Urinary bladder (tissue), 4 donors: ENCODE measurements around the gene ABL2. TPM values are rescaled to one million over a fixed set of nuclear protein-coding genes. Genes with fewer than 3 reads are reported as not detected.

Source experiments
- DNase-seq: peaks from one replicate; pipeline ENCODE4 v3.0.0-alpha.2; 2015; ENCODE audit errors: extremely low spot score
- H3K27ac ChIP-seq: one replicate; pipeline ENCODE4 v1.5.1; 2013; ENCODE audit warnings: low read depth, mild to moderate bottlenecking, moderate library complexity
- H3K36me3 ChIP-seq: one replicate; pipeline ENCODE4 v1.6.1; 2013; ENCODE audit warnings: mild to moderate bottlenecking, moderate library complexity; ENCODE audit not compliant: insufficient read depth
- H3K4me1 ChIP-seq: one replicate; pipeline ENCODE4 v1.6.1; 2013; ENCODE audit warnings: mild to moderate bottlenecking, moderate library complexity; ENCODE audit not compliant: insufficient read depth
- H3K4me3 ChIP-seq: one replicate; pipeline ENCODE4 v1.5.1; 2013; ENCODE audit warnings: low read depth, low read length
- WGBS: extraction: QIAGEN DNeasy Blood & Tissue Kit; methylation state at CpG from one replicate; pipeline ENCODE4 v1.1.7; 2013; 5-methylcytosine and 5-hydroxymethylcytosine counted together
- polyA plus RNA-seq: library from polyadenylated mRNA; stranded (reverse); fragments of 200-250 nt; gene quantifications from one replicate; pipeline ENCODE4 v1.2.3, GENCODE V29; 2013
- total RNA-seq: library from RNA; depleted of rRNA; stranded (reverse); fragments of >200 nt; gene quantifications from one replicate; pipeline ENCODE4 v1.2.3, GENCODE V29; 2014
- donor health status: healthy with polysubstance abuse.
- donor health status: healthy.

The ABL2 gene
- total and polyA plus RNA-seq, 2 donors = 5.9 to 17.4 TPM

- Histone ChIP-seq H3K27ac (no peak overlapping the region), H3K36me3 (no peaks in the 10 kb centered on the region), H3K4me1 (no peaks in the 10 kb centered on the region), H3K4me3 (no peak overlapping the region)
- WGBS = 86% methylated on average over 4 of the region's 4 CpGs
- DNase-seq = no peak
Observed at GRCh38 chr1:179128520-179128919, 101.0 kb downstream of the ABL2 start.

GRCh38 chr1:179127163-179127895 is 102.1 kb downstream of the ABL2 start:
- WGBS = 88% methylated on average over 5 of the region's 5 CpGs

GRCh38 chr1:179126338-179127060 is 103.0 kb downstream of the ABL2 start:
- Histone ChIP-seq H3K27ac (no peak overlapping the region), H3K4me1 (no peaks in the 10 kb centered on the region), H3K36me3 (no peaks in the 10 kb centered on the region), H3K4me3 (no peak overlapping the region)
- DNase-seq = no peak
- 89% methylated on average over 8 of the region's 8 CpGs for WGBS

More at GRCh38 chr1:179127163-179127895, 102.1 kb downstream of the ABL2 start:
- Histone ChIP-seq H3K36me3 (no peaks in the 10 kb centered on the region), H3K4me1 (no peaks in the 10 kb centered on the region), H3K4me3 (no peak overlapping the region), H3K27ac (no peak overlapping the region)
- DNase-seq = no peak

GRCh38 chr1:179124873-179125272 is 104.6 kb downstream of the ABL2 start:
- Histone ChIP-seq H3K4me1 (no peaks in the 10 kb centered on the region), H3K27ac (no peak overlapping the region), H3K36me3 (no peaks in the 10 kb centered on the region), H3K4me3 (no peak overlapping the region)
- no peak for DNase-seq
- 70% methylated on average over 1 of the region's 1 CpG for WGBS

- no peak for DNase-seq
- peaks cover 2% of the 10 kb centered on the region for H3K36me3 ChIP-seq
- WGBS = 84% methylated on average over 7 of the region's 7 CpGs
- H3K4me1 ChIP-seq = no peaks in the 10 kb centered on the region
- H3K4me3 ChIP-seq = no peak overlapping the region
- H3K27ac ChIP-seq = no peak overlapping the region
Observed at GRCh38 chr1:179121159-179121938, 108.1 kb downstream of the ABL2 start.

GRCh38 chr1:179120736-179121135 is 108.7 kb downstream of the ABL2 start:
- WGBS = 87% methylated on average over 2 of the region's 2 CpGs
- H3K36me3 ChIP-seq = peaks cover 2% of the 10 kb centered on the region
- no peak for DNase-seq

GRCh38 chr1:179119513-179119912 is 110.0 kb downstream of the ABL2 start:
- DNase-seq = no peak
- Histone ChIP-seq H3K36me3 (peaks cover 4% of the 10 kb centered on the region), H3K27ac (no peak overlapping the region), H3K4me3 (no peak overlapping the region), H3K4me1 (no peaks in the 10 kb centered on the region)

More at GRCh38 chr1:179120736-179121135, 108.7 kb downstream of the ABL2 start:
- Histone ChIP-seq H3K4me3 (no peak overlapping the region), H3K27ac (no peak overlapping the region), H3K4me1 (no peaks in the 10 kb centered on the region)

GRCh38 chr1:179115181-179115580 is 114.3 kb downstream of the ABL2 start:
- no peak overlapping the region for H3K4me3 ChIP-seq
- no peak overlapping the region for H3K27ac ChIP-seq
- WGBS = 83% methylated on average over 3 of the region's 3 CpGs
- no peaks in the 10 kb centered on the region for H3K4me1 ChIP-seq
- H3K36me3 ChIP-seq = peaks cover 4% of the 10 kb centered on the region
- no peak for DNase-seq

GRCh38 chr1:179108644-179109043 is 120.8 kb downstream of the ABL2 start:
- Histone ChIP-seq H3K36me3 (peaks cover 2% of the 10 kb centered on the region), H3K27ac (no peak overlapping the region)

GRCh38 chr1:179107706-179108629 is 121.5 kb downstream of the ABL2 start:
- no peak for DNase-seq
- WGBS = 85% methylated on average over 15 of the region's 15 CpGs
- no peak overlapping the region for H3K27ac ChIP-seq
- H3K4me3 ChIP-seq = no peak overlapping the region
- H3K36me3 ChIP-seq = peaks cover 2% of the 10 kb centered on the region
- H3K4me1 ChIP-seq = no peaks in the 10 kb centered on the region

More at GRCh38 chr1:179108644-179109043, 120.8 kb downstream of the ABL2 start:
- no peak for DNase-seq
- no peak overlapping the region for H3K4me3 ChIP-seq
- WGBS = 94% methylated on average over 2 of the region's 2 CpGs
- H3K4me1 ChIP-seq = no peaks in the 10 kb centered on the region

- Histone ChIP-seq H3K4me3 (no peak overlapping the region), H3K4me1 (no peaks in the 10 kb centered on the region), H3K36me3 (peaks cover 2% of the 10 kb centered on the region), H3K27ac (no peak overlapping the region)
- WGBS = 59% methylated on average over 7 of the region's 7 CpGs
- no peak for DNase-seq
Observed at GRCh38 chr1:179105393-179105792, 124.1 kb downstream of the ABL2 start.

- DNase-seq = no peak
- Histone ChIP-seq H3K27ac (no peak overlapping the region), H3K4me1 (no peaks in the 10 kb centered on the region), H3K36me3 (peaks cover 2% of the 10 kb centered on the region), H3K4me3 (no peak overlapping the region)
- 94% methylated on average over 3 of the region's 3 CpGs for WGBS
Observed at GRCh38 chr1:179104611-179105250, 124.7 kb downstream of the ABL2 start.
